Urinary bladder (tissue), 4 donors: ENCODE data around the gene SLC35A5. TPM values are rescaled to one million over a fixed set of nuclear protein-coding genes. Genes with fewer than 3 reads are reported as not detected.

Source experiments
- DNase-seq: peaks from one replicate; pipeline ENCODE4 v3.0.0-alpha.2; 2015; ENCODE audit errors: extremely low spot score
- H3K27ac ChIP-seq: one replicate; pipeline ENCODE4 v1.5.1; 2013; ENCODE audit warnings: low read depth, mild to moderate bottlenecking, moderate library complexity
- H3K36me3 ChIP-seq: one replicate; pipeline ENCODE4 v1.6.1; 2013; ENCODE audit warnings: mild to moderate bottlenecking, moderate library complexity; ENCODE audit not compliant: insufficient read depth
- H3K4me1 ChIP-seq: one replicate; pipeline ENCODE4 v1.6.1; 2013; ENCODE audit warnings: mild to moderate bottlenecking, moderate library complexity; ENCODE audit not compliant: insufficient read depth
- H3K4me3 ChIP-seq: one replicate; pipeline ENCODE4 v1.5.1; 2013; ENCODE audit warnings: low read depth, low read length
- WGBS: extraction: QIAGEN DNeasy Blood & Tissue Kit; methylation state at CpG from one replicate; pipeline ENCODE4 v1.1.7; 2013; 5-methylcytosine and 5-hydroxymethylcytosine counted together
- polyA plus RNA-seq: library from polyadenylated mRNA; stranded (reverse); fragments of 200-250 nt; gene quantifications from one replicate; pipeline ENCODE4 v1.2.3, GENCODE V29; 2013
- total RNA-seq: library from RNA; depleted of rRNA; stranded (reverse); fragments of >200 nt; gene quantifications from one replicate; pipeline ENCODE4 v1.2.3, GENCODE V29; 2014
- donor health status: healthy with polysubstance abuse.
- donor health status: healthy.

SLC35A5 gene
- total and polyA plus RNA-seq, 2 donors, result 25.0 to 72.9 TPM

GRCh38 chr3:112593258-112593657, 31.4 kb downstream of the SLC35A5 start:
- H3K27ac ChIP-seq, result no peak overlapping the region
- no peak overlapping the region for H3K4me3 ChIP-seq
- no peak for DNase-seq
- peaks cover 3% of the 10 kb centered on the region for H3K36me3 ChIP-seq
- no peaks in the 10 kb centered on the region for H3K4me1 ChIP-seq

- Histone ChIP-seq H3K27ac (no peak overlapping the region), H3K4me1 (no peaks in the 10 kb centered on the region), H3K36me3 (peaks cover 3% of the 10 kb centered on the region), H3K4me3 (no peak overlapping the region)
- WGBS, result 82% methylated on average over 2 of the region's 2 CpGs
- no peak for DNase-seq
These were observed 33.0 kb downstream of the SLC35A5 start for GRCh38 chr3:112594856-112595255.

GRCh38 chr3:112597945-112598344, 36.1 kb downstream of the SLC35A5 start:
- WGBS, result 98% methylated on average over 2 of the region's 2 CpGs
- H3K36me3 ChIP-seq, result no peaks in the 10 kb centered on the region
- no peak overlapping the region for H3K4me3 ChIP-seq
- no peak for DNase-seq
- H3K27ac ChIP-seq, result no peak overlapping the region
- H3K4me1 ChIP-seq, result no peaks in the 10 kb centered on the region

- Histone ChIP-seq H3K4me1 (no peaks in the 10 kb centered on the region), H3K4me3 (no peak overlapping the region), H3K36me3 (no peaks in the 10 kb centered on the region), H3K27ac (no peak overlapping the region)
- DNase-seq, result no peak
These were observed 36.9 kb downstream of the SLC35A5 start for GRCh38 chr3:112598731-112599130.

GRCh38 chr3:112602217-112602838, 40.5 kb downstream of the SLC35A5 start:
- DNase-seq, result no peak
- Histone ChIP-seq H3K36me3 (no peaks in the 10 kb centered on the region), H3K4me1 (no peaks in the 10 kb centered on the region), H3K27ac (no peak overlapping the region), H3K4me3 (no peak overlapping the region)

GRCh38 chr3:112604536-112604935, 42.7 kb downstream of the SLC35A5 start:
- 40% methylated on average over 4 of the region's 4 CpGs for WGBS
- no peaks in the 10 kb centered on the region for H3K36me3 ChIP-seq
- no peak for DNase-seq
- no peaks in the 10 kb centered on the region for H3K4me1 ChIP-seq
- no peak overlapping the region for H3K27ac ChIP-seq
- no peak overlapping the region for H3K4me3 ChIP-seq

GRCh38 chr3:112605285-112605684, 43.4 kb downstream of the SLC35A5 start:
- no peak for DNase-seq
- Histone ChIP-seq H3K4me3 (no peak overlapping the region), H3K4me1 (no peaks in the 10 kb centered on the region), H3K36me3 (no peaks in the 10 kb centered on the region), H3K27ac (no peak overlapping the region)
- 88% methylated on average over 9 of the region's 9 CpGs for WGBS

- WGBS, result 88% methylated on average over 2 of the region's 2 CpGs
These were observed 44.3 kb downstream of the SLC35A5 start for GRCh38 chr3:112606098-112606497.

GRCh38 chr3:112607863-112608262, 46.0 kb downstream of the SLC35A5 start:
- Histone ChIP-seq H3K36me3 (no peaks in the 10 kb centered on the region), H3K27ac (no peak overlapping the region), H3K4me3 (no peak overlapping the region), H3K4me1 (no peaks in the 10 kb centered on the region)
- no peak for DNase-seq

More at GRCh38 chr3:112606098-112606497, 44.3 kb downstream of the SLC35A5 start:
- no peaks in the 10 kb centered on the region for H3K4me1 ChIP-seq
- H3K36me3 ChIP-seq, result no peaks in the 10 kb centered on the region
- H3K4me3 ChIP-seq, result no peak overlapping the region
- DNase-seq, result no peak
- no peak overlapping the region for H3K27ac ChIP-seq

GRCh38 chr3:112610121-112610520, 48.3 kb downstream of the SLC35A5 start:
- Histone ChIP-seq H3K36me3 (no peaks in the 10 kb centered on the region), H3K4me3 (no peak overlapping the region), H3K4me1 (no peaks in the 10 kb centered on the region), H3K27ac (no peak overlapping the region)
- no peak for DNase-seq
- 87% methylated on average over 3 of the region's 3 CpGs for whole genome bisulfite sequencing

GRCh38 chr3:112611752-112612515, 50.1 kb downstream of the SLC35A5 start:
- DNase-seq, result no peak
- Histone ChIP-seq H3K27ac (no peak overlapping the region), H3K4me1 (no peaks in the 10 kb centered on the region), H3K4me3 (no peak overlapping the region), H3K36me3 (no peaks in the 10 kb centered on the region)
- 86% methylated on average over 5 of the region's 5 CpGs for WGBS

- WGBS, result 69% methylated on average over 7 of the region's 7 CpGs
- no peak for DNase-seq
- no peaks in the 10 kb centered on the region for H3K4me1 ChIP-seq
- H3K27ac ChIP-seq, result no peak overlapping the region
- H3K36me3 ChIP-seq, result no peaks in the 10 kb centered on the region
- H3K4me3 ChIP-seq, result no peak overlapping the region
These were observed 54.3 kb downstream of the SLC35A5 start for GRCh38 chr3:112615989-112616731.

GRCh38 chr3:112617285-112617684, 55.4 kb downstream of the SLC35A5 start:
- no peaks in the 10 kb centered on the region for H3K4me1 ChIP-seq
- 94% methylated on average over 2 of the region's 2 CpGs for WGBS
- H3K4me3 ChIP-seq, result no peak overlapping the region
- DNase-seq, result no peak
- no peak overlapping the region for H3K27ac ChIP-seq
- H3K36me3 ChIP-seq, result no peaks in the 10 kb centered on the region

- Histone ChIP-seq H3K4me3 (no peak overlapping the region), H3K27ac (no peak overlapping the region), H3K36me3 (no peaks in the 10 kb centered on the region), H3K4me1 (no peaks in the 10 kb centered on the region)
- 90% methylated on average over 2 of the region's 2 CpGs for WGBS
- no peak for DNase-seq
These were observed 57.5 kb downstream of the SLC35A5 start for GRCh38 chr3:112619295-112619694.
